Measurements from ENCODE around the gene LRBA. TPM values are rescaled to one million over a fixed set of nuclear protein-coding genes. Genes with fewer than 3 reads are reported as not detected.

The LRBA gene
- total and polyA plus RNA-seq, 2 donors (not counting 3 experiments of a cell fraction or from before 2014, with no cell fraction given) = 18.0 to 35.1 TPM

DNA sequence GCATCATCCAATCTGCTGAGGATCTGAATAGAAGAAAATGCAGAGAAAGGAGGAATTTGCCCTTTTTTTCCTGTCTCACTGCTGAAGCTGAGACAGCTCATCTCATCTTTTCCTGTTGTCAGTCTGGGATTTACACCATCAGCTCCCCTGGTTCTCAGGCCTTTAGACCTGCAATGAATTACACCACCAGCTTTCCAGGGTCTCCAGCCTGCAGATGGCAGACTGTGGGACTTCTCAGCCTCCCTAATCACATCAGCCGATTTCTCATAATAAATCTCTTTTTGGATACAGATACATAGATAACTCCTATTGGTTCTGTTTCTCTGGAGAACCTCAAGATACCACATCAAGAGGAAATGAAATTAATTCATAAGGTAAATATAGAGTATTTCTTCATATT lies 567.7 kb downstream of the LRBA start:
- Histone ChIP-seq H3K9me1 (replicated peaks; ENCODE audit: control insufficient read depth, extremely low read depth, insufficient read depth, low read length) (no peaks in the 10 kb centered on the region), H3K27me3 (ENCODE audit: control insufficient read depth in 2 of 2, insufficient read depth in 2 of 2, low read length in 2 of 2) (no peaks in the 10 kb centered on the region), H3K9me3 (replicated peaks; ENCODE audit: control insufficient read depth, insufficient read depth, low read length) (no peaks in the 10 kb centered on the region), H3K36me3 (ENCODE audit: control insufficient read depth in 2 of 2, extremely low read depth in 1 of 2, insufficient read depth in 2 of 2, low read length in 2 of 2) (no peaks in the 10 kb centered on the region), H2AFZ (ENCODE audit: low read depth, low read length) (no peak overlapping the region), H3K4me2 (ENCODE audit: insufficient read depth, low read length) (no peak overlapping the region), H3K79me2 (ENCODE audit: control insufficient read depth, insufficient read depth, low read length) (no peaks in the 10 kb centered on the region), H3K9ac (replicated peaks; ENCODE audit: extremely low read depth, insufficient read depth, low read length) (no peak overlapping the region), H3K27ac (ENCODE audit: insufficient read depth, low read depth, low read length) (no peak overlapping the region), H3K4me3 (replicated peaks in 1 of 3; ENCODE audit: insufficient read depth in 1 of 3, low read depth in 1 of 3, low read length in 3 of 3) (no peak overlapping the region), H3K4me1 (ENCODE audit: control insufficient read depth, extremely low read depth, insufficient read depth, low read length) (no peaks in the 10 kb centered on the region), H4K20me1 (replicated peaks; ENCODE audit: control insufficient read depth, extremely low read depth, insufficient read depth, low read length) (no peaks in the 10 kb centered on the region)
- DNase-seq (ENCODE audit: low read depth, low spot score) = no peak
- TF ChIP-seq, protein P1, sequence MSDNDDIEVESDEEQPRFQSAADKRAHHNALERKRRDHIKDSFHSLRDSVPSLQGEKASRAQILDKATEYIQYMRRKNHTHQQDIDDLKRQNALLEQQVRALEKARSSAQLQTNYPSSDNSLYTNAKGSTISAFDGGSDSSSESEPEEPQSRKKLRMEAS (IDR thresholded peaks at IDR 0.05; ENCODE audit: insufficient read depth, insufficient read length) = no peak
- TF ChIP-seq MYC (IDR thresholded peaks at IDR 0.05; ENCODE audit: low read depth, low read length) = no peak
- no peak for TF ChIP-seq JUN (IDR thresholded peaks at IDR 0.05; ENCODE audit: borderline replicate concordance, insufficient read depth, insufficient read length, low read depth)
- no peak for TF ChIP-seq EZH2 (IDR thresholded peaks at IDR 0.05; ENCODE audit: borderline replicate concordance, low read depth, low read length, severe bottlenecking)
- no peak for TF ChIP-seq FOS (IDR thresholded peaks at IDR 0.05; ENCODE audit: borderline replicate concordance, insufficient read depth, low read length)
- no peak for TF ChIP-seq POLR2AphosphoS5 (IDR thresholded peaks at IDR 0.05; ENCODE audit: insufficient read depth, low read depth, low read length)
- no peak for TF ChIP-seq GATA2 (IDR thresholded peaks at IDR 0.05; ENCODE audit: insufficient read depth, insufficient read length, low read depth, low read length)
- TF ChIP-seq POLR2A (IDR thresholded peaks at IDR 0.05; ENCODE audit: low read depth, low read length) = no peak
- POLR2A ChIA-PET = no interaction called here
- CTCF ChIA-PET = no interaction called here
- FAIRE-seq = no peak
- intact Hi-C loops (cut with micrococcal nuclease) (no loop called here), dilution Hi-C loops (cut with MboI; ENCODE audit: extremely low pct_ligation_motif_present, low sequenced_read_pairs) (no loop called here)
- BruUV-seq (replicated peaks) = no TSS peak

DNA sequence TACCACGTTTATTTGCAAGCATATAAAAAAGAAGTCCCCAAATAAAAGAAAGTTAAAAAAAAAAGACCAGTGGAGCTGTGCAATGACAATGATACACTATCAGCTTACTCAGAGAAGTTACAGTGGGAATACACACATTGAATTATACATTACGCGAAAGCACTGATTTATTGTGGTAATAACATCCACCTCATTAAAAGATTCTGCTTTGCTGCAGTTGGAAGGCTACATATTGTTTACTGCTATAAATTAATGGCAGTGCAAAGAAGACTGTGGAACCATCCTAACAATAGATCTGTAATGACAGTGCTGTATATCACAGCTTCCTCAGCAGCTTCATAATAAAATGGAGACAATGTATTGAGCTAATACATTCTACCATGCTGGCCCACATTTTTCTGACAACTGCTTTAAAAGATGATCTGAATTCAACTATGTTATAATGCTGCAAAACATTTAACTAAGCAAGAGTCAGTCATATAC lies 575.6 kb downstream of the LRBA start:
- H3K9me3 ChIP-seq (replicated peaks; ENCODE audit: control insufficient read depth, insufficient read depth, low read length) = no peaks in the 10 kb centered on the region
- H3K27me3 ChIP-seq (ENCODE audit: control insufficient read depth in 2 of 2, insufficient read depth in 2 of 2, low read length in 2 of 2) = no peaks in the 10 kb centered on the region
- H3K27ac ChIP-seq (ENCODE audit: insufficient read depth, low read depth, low read length) = no peak overlapping the region
- intact Hi-C loops (cut with micrococcal nuclease) = no loop called here
- DNase-seq (ENCODE audit: low read depth, low spot score) (no peak), FAIRE-seq (no peak)
- ChIA-PET CTCF (interaction anchor here (1.0 to 1.6 kb wide), 2 partner anchors 10 kb away, joined by 3 to 4 read pairs; no protein-coding TSS in a partner anchor), POLR2A (no interaction called here)
- no peak overlapping the region for H3K4me3 ChIP-seq (replicated peaks in 1 of 3; ENCODE audit: insufficient read depth in 1 of 3, low read depth in 1 of 3, low read length in 3 of 3)
- H3K79me2 ChIP-seq (ENCODE audit: control insufficient read depth, insufficient read depth, low read length) = no peaks in the 10 kb centered on the region
- no TSS peak for BruUV-seq (replicated peaks)
- no peaks in the 10 kb centered on the region for H3K9me1 ChIP-seq (replicated peaks; ENCODE audit: control insufficient read depth, extremely low read depth, insufficient read depth, low read length)
- TF ChIP-seq POLR2A (IDR thresholded peaks at IDR 0.05; ENCODE audit: low read depth, low read length) = no peak
- TF ChIP-seq, protein P2, sequence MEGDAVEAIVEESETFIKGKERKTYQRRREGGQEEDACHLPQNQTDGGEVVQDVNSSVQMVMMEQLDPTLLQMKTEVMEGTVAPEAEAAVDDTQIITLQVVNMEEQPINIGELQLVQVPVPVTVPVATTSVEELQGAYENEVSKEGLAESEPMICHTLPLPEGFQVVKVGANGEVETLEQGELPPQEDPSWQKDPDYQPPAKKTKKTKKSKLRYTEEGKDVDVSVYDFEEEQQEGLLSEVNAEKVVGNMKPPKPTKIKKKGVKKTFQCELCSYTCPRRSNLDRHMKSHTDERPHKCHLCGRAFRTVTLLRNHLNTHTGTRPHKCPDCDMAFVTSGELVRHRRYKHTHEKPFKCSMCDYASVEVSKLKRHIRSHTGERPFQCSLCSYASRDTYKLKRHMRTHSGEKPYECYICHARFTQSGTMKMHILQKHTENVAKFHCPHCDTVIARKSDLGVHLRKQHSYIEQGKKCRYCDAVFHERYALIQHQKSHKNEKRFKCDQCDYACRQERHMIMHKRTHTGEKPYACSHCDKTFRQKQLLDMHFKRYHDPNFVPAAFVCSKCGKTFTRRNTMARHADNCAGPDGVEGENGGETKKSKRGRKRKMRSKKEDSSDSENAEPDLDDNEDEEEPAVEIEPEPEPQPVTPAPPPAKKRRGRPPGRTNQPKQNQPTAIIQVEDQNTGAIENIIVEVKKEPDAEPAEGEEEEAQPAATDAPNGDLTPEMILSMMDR (IDR thresholded peaks at IDR 0.05; ENCODE audit: extremely low read depth in 1 of 2, insufficient read depth in 1 of 2, low read depth in 1 of 2, low read length in 2 of 2) = no peak
- no peaks in the 10 kb centered on the region for H4K20me1 ChIP-seq (replicated peaks; ENCODE audit: control insufficient read depth, extremely low read depth, insufficient read depth, low read length)
- no peaks in the 10 kb centered on the region for H3K36me3 ChIP-seq (ENCODE audit: control insufficient read depth in 2 of 2, extremely low read depth in 1 of 2, insufficient read depth in 2 of 2, low read length in 2 of 2)
- H2AFZ ChIP-seq (ENCODE audit: low read depth, low read length) = no peak overlapping the region
- H3K9ac ChIP-seq (replicated peaks; ENCODE audit: extremely low read depth, insufficient read depth, low read length) = no peak overlapping the region
- H3K4me1 ChIP-seq (ENCODE audit: control insufficient read depth, extremely low read depth, insufficient read depth, low read length) = no peaks in the 10 kb centered on the region
- dilution Hi-C loops (cut with MboI; ENCODE audit: extremely low pct_ligation_motif_present, low sequenced_read_pairs) = no loop called here
- no peak overlapping the region for H3K4me2 ChIP-seq (ENCODE audit: insufficient read depth, low read length)
